ENCODE results near the gene CAMK2D.
A peak's percentile ranks its signal among the peaks of the same experiment; 100 is the strongest.

CAMK2D gene

DNA sequence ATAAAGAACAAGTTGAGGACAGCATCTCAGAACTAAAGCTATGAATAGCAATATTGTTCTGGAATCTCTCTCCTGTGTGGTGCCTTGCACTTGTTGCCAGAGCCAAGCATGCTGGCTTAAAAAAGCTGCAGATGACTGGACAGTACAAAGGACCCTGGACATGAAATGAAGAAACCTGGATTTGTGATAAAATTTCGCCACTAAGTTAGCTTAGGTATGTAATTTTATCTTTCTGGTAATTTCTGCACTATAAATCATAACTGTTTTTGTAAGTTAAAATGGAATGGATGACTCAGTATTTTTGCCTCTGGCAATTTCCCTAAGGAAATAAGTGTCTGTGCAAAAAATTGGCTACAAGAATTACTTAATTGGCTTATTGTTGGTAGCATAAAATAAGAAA, 317.2 kb downstream of the CAMK2D start:
- H3K27ac ChIP-seq, result no peak overlapping the region
- H3K36me3 ChIP-seq (ENCODE audit: insufficient read depth, low read length), result no peaks in the 10 kb centered on the region
- no peak overlapping the region for H3K4me3 ChIP-seq
- no peak overlapping the region for H3K9ac ChIP-seq (ENCODE audit: insufficient read length)
- no peak for DNase-seq (ENCODE audit: low read depth, low spot score)
- no peak for TF ChIP-seq FOXP2 (optimal IDR thresholded peaks at IDR 0.05; ENCODE audit: control extremely low read depth, extremely low read length, insufficient read depth)
- TF ChIP-seq POLR2AphosphoS5 (IDR thresholded peaks at IDR 0.05; ENCODE audit: borderline replicate concordance, low read depth, low read length), result no peak
- no peak for TF ChIP-seq EZH2 (IDR thresholded peaks at IDR 0.05)
- no peaks in the 10 kb centered on the region for H3K9me3 ChIP-seq (ENCODE audit: low read depth, low read length)

DNA sequence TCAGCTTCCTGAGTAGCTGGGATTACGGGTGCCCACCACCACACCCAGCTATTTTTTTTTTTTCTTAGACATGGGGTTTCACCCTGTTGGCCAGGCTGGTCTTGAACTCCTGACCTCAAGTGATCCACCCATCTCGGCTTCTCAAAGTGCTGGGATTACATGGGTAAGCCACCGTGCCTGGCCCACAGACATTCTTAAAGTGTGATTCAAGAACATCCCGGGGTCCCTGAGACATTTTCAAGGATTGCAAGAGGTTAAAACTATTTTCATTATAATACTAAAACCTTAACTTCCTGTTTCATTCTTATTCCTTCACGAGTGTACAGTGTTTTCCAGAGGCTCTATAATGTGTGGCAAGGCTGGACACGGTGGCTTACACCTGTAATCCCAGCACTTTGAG, 318.7 kb downstream of the CAMK2D start:
- Histone ChIP-seq H3K4me3 (no peak overlapping the region), H3K36me3 (ENCODE audit: insufficient read depth, low read length) (no peaks in the 10 kb centered on the region), H3K9me3 (ENCODE audit: low read depth, low read length) (no peaks in the 10 kb centered on the region), H3K9ac (ENCODE audit: insufficient read length) (no peak overlapping the region), H3K27ac (no peak overlapping the region)
- no peak for TF ChIP-seq FOXP2 (optimal IDR thresholded peaks at IDR 0.05; ENCODE audit: control extremely low read depth, extremely low read length, insufficient read depth)
- TF ChIP-seq EZH2 (IDR thresholded peaks at IDR 0.05), result no peak
- TF ChIP-seq POLR2AphosphoS5 (IDR thresholded peaks at IDR 0.05; ENCODE audit: borderline replicate concordance, low read depth, low read length), result no peak
- DNase-seq (ENCODE audit: low read depth, low spot score), result no peak

DNA sequence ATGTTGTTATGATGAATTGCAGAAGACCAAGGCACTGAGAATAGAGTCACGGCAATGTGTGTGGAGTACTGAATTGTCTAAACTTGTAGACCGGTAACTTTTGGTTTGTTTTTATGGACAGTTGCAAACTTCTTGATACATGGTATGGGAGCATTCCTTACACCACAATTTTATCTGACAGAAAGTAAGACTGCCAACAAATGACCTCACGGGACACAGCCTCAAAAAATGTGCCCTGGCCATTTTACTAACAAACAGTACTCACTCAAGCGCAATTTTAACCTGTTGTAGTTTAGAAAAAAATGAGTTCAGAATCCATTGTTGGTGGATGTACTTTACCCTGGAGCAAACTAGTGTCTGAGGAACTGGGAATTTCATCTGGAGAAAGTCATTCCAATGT, 321.2 kb downstream of the CAMK2D start:
- H3K36me3 ChIP-seq (ENCODE audit: insufficient read depth, low read length), result no peaks in the 10 kb centered on the region
- no peak for TF ChIP-seq EZH2 (IDR thresholded peaks at IDR 0.05)
- no peak for TF ChIP-seq POLR2AphosphoS5 (IDR thresholded peaks at IDR 0.05; ENCODE audit: borderline replicate concordance, low read depth, low read length)
- TF ChIP-seq FOXP2 (optimal IDR thresholded peaks at IDR 0.05; ENCODE audit: control extremely low read depth, extremely low read length, insufficient read depth), result no peak
- no peak overlapping the region for H3K9ac ChIP-seq (ENCODE audit: insufficient read length)
- DNase-seq (ENCODE audit: low read depth, low spot score), result no peak
- no peaks in the 10 kb centered on the region for H3K9me3 ChIP-seq (ENCODE audit: low read depth, low read length)
- no peak overlapping the region for H3K27ac ChIP-seq
- H3K4me3 ChIP-seq, result no peak overlapping the region

DNA sequence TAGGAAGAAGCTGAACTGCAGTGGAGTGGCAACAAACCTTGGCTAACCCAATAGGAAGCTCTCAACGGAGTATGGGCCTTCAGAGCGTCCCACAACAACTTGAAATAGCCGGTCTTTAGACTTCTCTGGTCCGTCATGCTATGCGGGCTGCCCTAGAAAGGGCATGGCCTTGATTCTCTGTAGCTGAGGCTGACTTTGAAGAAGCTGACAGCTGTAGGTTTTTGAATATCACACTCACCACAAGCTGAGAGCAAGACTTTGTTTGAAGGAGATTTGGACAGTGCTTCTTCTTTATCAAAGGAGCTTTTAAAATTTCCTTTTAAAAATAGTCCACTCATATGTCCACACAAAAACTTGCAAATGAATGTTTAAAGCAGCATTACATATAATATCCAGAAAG, 322.9 kb downstream of the CAMK2D start:
- H3K27ac ChIP-seq, result no peak overlapping the region
- no peak overlapping the region for H3K9ac ChIP-seq (ENCODE audit: insufficient read length)
- DNase-seq (ENCODE audit: low read depth, low spot score), result no peak
- no peaks in the 10 kb centered on the region for H3K36me3 ChIP-seq (ENCODE audit: insufficient read depth, low read length)
- no peak for TF ChIP-seq POLR2AphosphoS5 (IDR thresholded peaks at IDR 0.05; ENCODE audit: borderline replicate concordance, low read depth, low read length)
- TF ChIP-seq FOXP2 (optimal IDR thresholded peaks at IDR 0.05; ENCODE audit: control extremely low read depth, extremely low read length, insufficient read depth), result no peak
- TF ChIP-seq EZH2 (IDR thresholded peaks at IDR 0.05), result no peak
- no peaks in the 10 kb centered on the region for H3K9me3 ChIP-seq (ENCODE audit: low read depth, low read length)
- H3K4me3 ChIP-seq, result no peak overlapping the region

DNA sequence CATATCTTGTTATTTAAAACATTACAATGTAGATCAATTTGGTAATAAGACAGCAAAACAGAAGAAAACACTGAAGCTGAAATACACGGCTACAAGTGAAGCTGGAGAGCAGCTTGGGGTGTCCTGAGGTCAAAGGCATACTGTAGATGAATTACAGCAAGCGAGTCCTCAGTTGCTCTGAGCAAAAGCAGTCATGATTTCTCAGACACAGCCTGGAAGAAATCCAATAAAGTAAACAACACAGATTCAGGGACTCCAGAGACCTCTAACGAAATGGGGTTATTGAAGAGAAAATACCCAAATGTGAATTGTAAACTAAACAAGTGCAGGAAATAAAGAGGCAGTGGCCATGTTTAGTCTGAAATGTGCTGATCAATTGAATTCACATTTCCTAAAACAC, 324.4 kb downstream of the CAMK2D start:
- H3K4me3 ChIP-seq, result no peak overlapping the region
- no peaks in the 10 kb centered on the region for H3K36me3 ChIP-seq (ENCODE audit: insufficient read depth, low read length)
- no peaks in the 10 kb centered on the region for H3K9me3 ChIP-seq (ENCODE audit: low read depth, low read length)
- H3K27ac ChIP-seq, result 0 out of 2 replicates have a peak overlapping the region, but pooled peaks have one; percentile 78
- no peak for TF ChIP-seq FOXP2 (optimal IDR thresholded peaks at IDR 0.05; ENCODE audit: control extremely low read depth, extremely low read length, insufficient read depth)
- TF ChIP-seq EZH2 (IDR thresholded peaks at IDR 0.05), result no peak
- no peak for TF ChIP-seq POLR2AphosphoS5 (IDR thresholded peaks at IDR 0.05; ENCODE audit: borderline replicate concordance, low read depth, low read length)
- no peak for DNase-seq (ENCODE audit: low read depth, low spot score)
- no peak overlapping the region for H3K9ac ChIP-seq (ENCODE audit: insufficient read length)

DNA sequence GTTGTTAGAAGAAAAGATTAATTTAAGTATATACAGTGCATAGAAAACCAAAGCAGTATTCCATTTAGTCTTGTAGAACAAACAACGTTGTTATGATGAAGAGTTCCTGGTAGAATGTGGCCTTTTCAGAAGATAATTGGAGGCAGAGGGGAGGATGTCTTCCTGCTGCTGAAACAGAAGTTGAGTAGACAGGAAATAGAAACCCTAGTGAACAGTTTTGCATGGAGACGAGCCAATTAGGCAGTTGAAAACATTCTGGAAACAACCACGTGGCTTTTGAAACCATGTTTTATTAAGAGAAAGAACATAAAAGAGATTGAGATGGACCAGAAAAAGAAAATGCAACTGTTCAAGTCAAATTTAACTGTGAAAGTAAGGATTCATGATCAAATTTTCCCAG, 325.2 kb downstream of the CAMK2D start:
- no peak for DNase-seq (ENCODE audit: low read depth, low spot score)
- Histone ChIP-seq H3K36me3 (ENCODE audit: insufficient read depth, low read length) (no peaks in the 10 kb centered on the region), H3K4me3 (peak overlapping the region; percentile 21; the same call in 1 of the 2 replicates), H3K9me3 (ENCODE audit: low read depth, low read length) (no peaks in the 10 kb centered on the region), H3K9ac (ENCODE audit: insufficient read length) (no peak overlapping the region), H3K27ac (peak overlapping the region; percentile 78)
- TF ChIP-seq POLR2AphosphoS5 (IDR thresholded peaks at IDR 0.05; ENCODE audit: borderline replicate concordance, low read depth, low read length) (no peak), FOXP2 (optimal IDR thresholded peaks at IDR 0.05; ENCODE audit: control extremely low read depth, extremely low read length, insufficient read depth) (no peak), EZH2 (IDR thresholded peaks at IDR 0.05) (no peak)

DNA sequence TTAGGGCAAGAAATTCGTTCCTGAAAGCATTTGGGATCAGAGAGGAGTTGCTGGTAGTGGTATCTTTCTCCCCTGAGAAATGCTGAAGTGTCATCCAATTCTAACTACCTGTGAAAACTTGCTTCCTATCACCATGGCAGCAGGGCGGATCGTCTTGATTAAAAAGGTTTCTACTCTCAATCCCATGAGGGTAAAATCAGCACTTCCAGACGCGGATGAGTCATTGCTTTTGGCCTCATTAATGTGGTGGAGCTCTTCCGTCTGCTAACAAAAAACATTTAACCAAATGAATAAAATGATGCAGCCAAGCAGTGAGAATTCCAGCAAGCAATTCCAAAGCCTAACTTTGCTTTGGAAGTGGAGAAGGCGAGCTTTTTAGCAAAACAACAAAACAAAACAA, 325.6 kb downstream of the CAMK2D start:
- peak overlapping the region; percentile 21; the same call in 1 of the 2 replicates for H3K4me3 ChIP-seq
- TF ChIP-seq FOXP2 (optimal IDR thresholded peaks at IDR 0.05; ENCODE audit: control extremely low read depth, extremely low read length, insufficient read depth) (no peak), EZH2 (IDR thresholded peaks at IDR 0.05) (no peak), POLR2AphosphoS5 (IDR thresholded peaks at IDR 0.05; ENCODE audit: borderline replicate concordance, low read depth, low read length) (no peak)
- no peak for DNase-seq (ENCODE audit: low read depth, low spot score)

DNA sequence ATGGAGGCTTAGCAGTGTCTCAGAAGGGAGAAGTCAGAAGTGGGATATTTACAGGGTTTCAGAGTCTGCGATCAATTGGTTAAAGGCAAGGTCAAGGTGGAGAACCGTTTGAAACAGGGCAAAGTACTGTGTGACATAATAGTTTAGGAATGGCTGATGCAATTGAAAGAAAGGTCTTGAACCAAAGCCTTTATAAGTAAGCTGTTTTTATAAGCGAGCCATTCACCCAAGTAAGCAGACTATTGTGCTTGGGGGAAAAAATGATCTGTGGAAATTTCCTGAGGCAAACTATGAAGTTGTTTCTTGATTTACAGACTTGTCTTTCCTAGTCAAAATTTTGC, 327.3 kb downstream of the CAMK2D start:
- no peak for TF ChIP-seq POLR2AphosphoS5 (IDR thresholded peaks at IDR 0.05; ENCODE audit: borderline replicate concordance, low read depth, low read length)
- TF ChIP-seq EZH2 (IDR thresholded peaks at IDR 0.05), result no peak
- TF ChIP-seq FOXP2 (optimal IDR thresholded peaks at IDR 0.05; ENCODE audit: control extremely low read depth, extremely low read length, insufficient read depth), result no peak
- no peaks in the 10 kb centered on the region for H3K9me3 ChIP-seq (ENCODE audit: low read depth, low read length)
- no peak for DNase-seq (ENCODE audit: low read depth, low spot score)
- H3K36me3 ChIP-seq (ENCODE audit: insufficient read depth, low read length), result no peaks in the 10 kb centered on the region
- H3K4me3 ChIP-seq, result no peak overlapping the region
- H3K9ac ChIP-seq (ENCODE audit: insufficient read length), result no peak overlapping the region
- no peak overlapping the region for H3K27ac ChIP-seq

More for the DNA sequence above, 325.6 kb downstream of the CAMK2D start:
- H3K36me3 ChIP-seq (ENCODE audit: insufficient read depth, low read length), result no peaks in the 10 kb centered on the region
- no peak overlapping the region for H3K9ac ChIP-seq (ENCODE audit: insufficient read length)
- H3K9me3 ChIP-seq (ENCODE audit: low read depth, low read length), result no peaks in the 10 kb centered on the region
- H3K27ac ChIP-seq, result peak overlapping the region; percentile 78

DNA sequence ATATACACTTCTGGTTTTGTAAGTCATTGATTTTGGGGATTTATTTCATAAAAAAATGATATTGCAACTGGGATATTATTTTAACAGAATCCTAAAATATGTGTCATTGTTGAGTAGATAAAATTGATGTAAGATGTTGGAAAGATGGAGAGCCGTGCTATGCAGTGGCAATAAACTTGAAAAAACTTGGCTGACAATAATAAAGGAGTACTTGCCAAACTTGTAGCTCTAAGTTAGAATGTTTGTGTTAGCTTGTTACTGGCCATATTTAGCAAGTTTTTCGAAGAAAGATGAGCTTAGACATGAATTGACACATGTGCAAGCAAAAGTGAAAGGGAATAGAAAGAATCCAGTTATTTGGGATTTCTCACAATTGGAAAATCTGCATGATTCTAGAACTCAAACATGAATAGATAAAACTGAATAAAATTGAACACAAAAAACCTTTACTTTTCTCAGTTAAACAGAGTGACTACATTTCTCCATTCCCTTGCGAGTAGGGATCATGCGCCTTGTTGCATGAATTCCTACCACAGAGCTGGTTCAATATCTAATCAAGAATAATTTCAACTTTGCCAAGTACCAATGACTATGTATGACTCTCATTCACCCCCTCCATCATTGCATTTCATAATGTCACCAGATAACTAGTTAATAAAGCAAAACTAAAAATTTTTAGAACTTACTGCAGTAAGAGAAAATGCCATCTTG, 327.8 kb downstream of the CAMK2D start:
- H3K36me3 ChIP-seq (ENCODE audit: insufficient read depth, low read length), result no peaks in the 10 kb centered on the region
- TF ChIP-seq FOXP2 (optimal IDR thresholded peaks at IDR 0.05; ENCODE audit: control extremely low read depth, extremely low read length, insufficient read depth) (no peak), POLR2AphosphoS5 (IDR thresholded peaks at IDR 0.05; ENCODE audit: borderline replicate concordance, low read depth, low read length) (no peak), EZH2 (IDR thresholded peaks at IDR 0.05) (no peak)
- no peak overlapping the region for H3K4me3 ChIP-seq
- no peak overlapping the region for H3K9ac ChIP-seq (ENCODE audit: insufficient read length)
- no peak overlapping the region for H3K27ac ChIP-seq
- no peak for DNase-seq (ENCODE audit: low read depth, low spot score)
- H3K9me3 ChIP-seq (ENCODE audit: low read depth, low read length), result no peaks in the 10 kb centered on the region
